Measurements from ENCODE around the gene FAM162A. TPM values are rescaled to one million over a fixed set of nuclear protein-coding genes. Genes with fewer than 3 reads are reported as not detected.
A peak's percentile ranks its signal among the peaks of the same experiment; 100 is the strongest.

FAM162A gene
- total RNA-seq, 1 donor from 2014 or later = 65.1 TPM

DNA sequence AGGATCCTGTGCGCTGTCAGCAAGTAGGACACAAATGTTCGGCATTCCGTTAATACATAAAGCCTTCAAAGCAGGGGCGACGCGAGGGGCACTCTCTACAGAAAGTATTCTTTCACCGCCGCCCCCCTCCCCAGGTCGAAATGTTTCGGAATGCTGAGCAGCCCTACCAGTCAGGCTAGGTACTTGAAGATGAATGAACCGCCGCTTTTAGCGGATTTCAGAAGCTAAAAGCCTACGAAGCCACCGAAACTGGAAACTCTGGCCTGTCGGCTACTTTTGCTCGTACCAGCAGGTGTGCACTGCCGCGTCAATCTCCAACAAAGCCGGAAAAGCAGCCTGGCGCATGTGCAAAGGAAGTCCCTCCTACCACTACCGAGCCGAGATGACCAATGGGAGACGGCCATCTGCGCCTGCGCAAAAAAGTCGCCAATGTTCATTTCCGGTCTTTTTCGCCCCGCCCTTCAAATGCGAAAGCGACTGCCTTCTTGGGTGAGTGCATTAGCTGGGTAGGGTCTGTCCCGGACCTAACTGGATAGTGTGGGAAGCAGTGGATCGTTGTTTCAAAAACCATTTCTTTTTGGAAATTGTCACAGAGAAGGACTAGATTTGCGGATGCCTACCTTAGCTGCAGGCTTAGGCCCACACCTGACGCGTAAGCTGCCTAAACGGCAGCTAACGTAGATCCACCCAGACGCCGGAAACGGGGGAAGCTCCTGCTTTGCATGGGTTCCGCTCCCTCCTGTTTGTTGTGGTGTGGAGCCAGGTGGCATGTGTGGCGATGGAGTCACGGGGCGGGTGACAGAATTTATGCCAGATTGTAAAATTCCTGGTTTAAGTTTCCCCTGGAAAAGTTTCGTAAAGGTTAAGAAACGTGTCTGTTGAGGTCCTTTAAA, 32.0 kb downstream of the FAM162A start, which contains the start of gene WDR5B:
Gene WDR5B (minus strand): TSS at position 301 of the 893 bp plus-strand sequence. CDS start 534 bp downstream, outside the sequence.
- peak; percentile 91 for DNase-seq (ENCODE audit: low read depth)
- Histone ChIP-seq H3K79me2 (ENCODE audit: insufficient read depth, low read length) (peaks cover 48% of the 10 kb centered on the region), H4K20me1 (ENCODE audit: insufficient read depth, low read length) (no peaks in the 10 kb centered on the region), H3K27ac (ENCODE audit: low read depth, low read length) (peak within 1 kb of the TSS; percentile 93), H3K9ac (ENCODE audit: low read length) (peak within 1 kb of the TSS; percentile 92), H3K4me1 (ENCODE audit: insufficient read depth, low read length) (peaks cover 11% of the 10 kb centered on the region), H3K27me3 (ENCODE audit: insufficient read depth, low read length) (no peaks in the 10 kb centered on the region), H3K4me2 (ENCODE audit: low read length) (peak within 1 kb of the TSS; percentile 95), H3K9me3 (ENCODE audit: insufficient read depth, low read depth, low read length) (no peaks in the 10 kb centered on the region), H2AFZ (ENCODE audit: low read depth, low read length) (peak within 1 kb of the TSS; percentile 81), H3K36me3 (ENCODE audit: insufficient read depth, low read length) (no peaks in the 10 kb centered on the region), H3K4me3 (ENCODE audit: insufficient read depth, low read depth, low read length) (peak within 1 kb of the TSS; percentile 85)
- TF ChIP-seq EZH2 (IDR thresholded peaks at IDR 0.05; ENCODE audit: insufficient read depth, low read length) (no peak), CTCF (IDR thresholded peaks at IDR 0.05; ENCODE audit: insufficient read depth, low read depth, low read length) (no peak)
- H3K27ac Mint-ChIP-seq (ENCODE audit: unreplicated experiment) = peak within 1 kb of the TSS; percentile 98
- peak within 1 kb of the TSS; percentile 91 for H3K4me3 Mint-ChIP-seq (ENCODE audit: unreplicated experiment)
- H3K9me3 Mint-ChIP-seq (ENCODE audit: unreplicated experiment) = no peaks in the 10 kb centered on the region
- no peaks in the 10 kb centered on the region for H3K27me3 Mint-ChIP-seq (ENCODE audit: low read depth, unreplicated experiment)
- FAIRE-seq = peak; percentile 93
- no peaks in the 10 kb centered on the region for H3K36me3 Mint-ChIP-seq (ENCODE audit: low read depth, unreplicated experiment)
- H3K4me1 Mint-ChIP-seq (ENCODE audit: low read depth, unreplicated experiment) = peaks cover 18% of the 10 kb centered on the region

DNA sequence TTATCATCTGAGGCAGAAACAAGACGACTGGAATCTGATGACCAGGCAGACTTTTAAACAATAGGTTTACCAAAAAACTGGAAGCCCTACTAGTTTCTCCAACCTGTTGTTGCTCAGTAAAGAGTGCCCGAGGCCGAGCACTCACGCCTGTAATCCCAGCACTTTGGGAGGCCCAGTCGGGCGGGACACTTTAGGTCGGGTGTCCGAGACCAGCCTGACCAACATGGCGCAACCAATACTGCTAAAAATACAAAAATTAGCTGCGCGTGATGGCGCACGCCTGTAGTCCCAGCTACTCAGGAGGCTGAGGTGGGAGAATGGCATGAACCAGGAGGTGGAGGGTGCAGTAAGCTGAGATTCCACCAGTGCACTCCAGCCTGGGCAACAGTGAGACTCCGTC, 33.0 kb downstream of the FAM162A start:
- no peak for DNase-seq (ENCODE audit: low read depth)
- no peak for FAIRE-seq
- H3K9ac ChIP-seq (ENCODE audit: low read length) = peak overlapping the region; percentile 92
- H3K27ac ChIP-seq (ENCODE audit: low read depth, low read length) = peak overlapping the region; percentile 93
- peak overlapping the region; percentile 85 for H3K4me3 ChIP-seq (ENCODE audit: insufficient read depth, low read depth, low read length)
- peak overlapping the region; percentile 98 for H3K27ac Mint-ChIP-seq (ENCODE audit: unreplicated experiment)
- H3K4me1 ChIP-seq (ENCODE audit: insufficient read depth, low read length) = peaks cover 11% of the 10 kb centered on the region
- H3K36me3 Mint-ChIP-seq (ENCODE audit: low read depth, unreplicated experiment) = no peaks in the 10 kb centered on the region
- H3K4me1 Mint-ChIP-seq (ENCODE audit: low read depth, unreplicated experiment) = peaks cover 16% of the 10 kb centered on the region
- H2AFZ ChIP-seq (ENCODE audit: low read depth, low read length) = no peak overlapping the region
- H3K4me2 ChIP-seq (ENCODE audit: low read length) = peak overlapping the region; percentile 95
- H4K20me1 ChIP-seq (ENCODE audit: insufficient read depth, low read length) = no peaks in the 10 kb centered on the region
- H3K4me3 Mint-ChIP-seq (ENCODE audit: unreplicated experiment) = peak overlapping the region; percentile 91
- no peaks in the 10 kb centered on the region for H3K36me3 ChIP-seq (ENCODE audit: insufficient read depth, low read length)
- no peaks in the 10 kb centered on the region for H3K9me3 Mint-ChIP-seq (ENCODE audit: unreplicated experiment)
- TF ChIP-seq EZH2 (IDR thresholded peaks at IDR 0.05; ENCODE audit: insufficient read depth, low read length) (no peak), CTCF (IDR thresholded peaks at IDR 0.05; ENCODE audit: insufficient read depth, low read depth, low read length) (no peak)
- peaks cover 50% of the 10 kb centered on the region for H3K79me2 ChIP-seq (ENCODE audit: insufficient read depth, low read length)
- no peaks in the 10 kb centered on the region for H3K27me3 Mint-ChIP-seq (ENCODE audit: low read depth, unreplicated experiment)
- H3K27me3 ChIP-seq (ENCODE audit: insufficient read depth, low read length) = no peaks in the 10 kb centered on the region
- no peaks in the 10 kb centered on the region for H3K9me3 ChIP-seq (ENCODE audit: insufficient read depth, low read depth, low read length)

DNA sequence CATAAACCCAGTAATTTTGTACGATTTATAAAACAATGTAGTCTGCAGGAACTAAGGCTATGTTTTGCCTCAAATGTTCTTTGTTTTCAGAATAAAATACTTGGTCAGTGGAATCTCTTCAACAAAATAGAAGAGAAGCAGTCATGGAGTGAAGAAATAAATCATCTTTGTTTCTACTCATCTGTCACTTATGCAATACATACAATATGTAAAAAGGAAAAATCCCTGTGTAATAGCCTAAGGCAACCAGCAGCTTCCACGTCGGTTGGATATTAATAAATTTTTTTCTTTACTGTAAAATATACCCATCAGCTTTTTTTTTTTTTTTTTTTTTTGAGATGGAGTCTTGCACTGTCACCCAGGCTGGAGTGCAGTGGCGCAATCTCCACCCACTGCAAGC, 37.1 kb downstream of the FAM162A start:
- Histone ChIP-seq H3K79me2 (ENCODE audit: insufficient read depth, low read length) (peaks cover 32% of the 10 kb centered on the region), H3K9me3 (ENCODE audit: insufficient read depth, low read depth, low read length) (no peaks in the 10 kb centered on the region), H3K4me2 (ENCODE audit: low read length) (no peak overlapping the region), H3K27ac (ENCODE audit: low read depth, low read length) (no peak overlapping the region), H3K4me1 (ENCODE audit: insufficient read depth, low read length) (no peaks in the 10 kb centered on the region), H2AFZ (ENCODE audit: low read depth, low read length) (no peak overlapping the region), H4K20me1 (ENCODE audit: insufficient read depth, low read length) (peaks cover 5% of the 10 kb centered on the region), H3K9ac (ENCODE audit: low read length) (no peak overlapping the region), H3K4me3 (ENCODE audit: insufficient read depth, low read depth, low read length) (no peak overlapping the region), H3K36me3 (ENCODE audit: insufficient read depth, low read length) (peaks cover 21% of the 10 kb centered on the region), H3K27me3 (ENCODE audit: insufficient read depth, low read length) (no peaks in the 10 kb centered on the region)
- no peak for FAIRE-seq
- TF ChIP-seq EZH2 (IDR thresholded peaks at IDR 0.05; ENCODE audit: insufficient read depth, low read length) (no peak), CTCF (IDR thresholded peaks at IDR 0.05; ENCODE audit: insufficient read depth, low read depth, low read length) (no peak)
- H3K9me3 Mint-ChIP-seq (ENCODE audit: unreplicated experiment) = no peaks in the 10 kb centered on the region
- no peaks in the 10 kb centered on the region for H3K4me1 Mint-ChIP-seq (ENCODE audit: low read depth, unreplicated experiment)
- no peak for DNase-seq (ENCODE audit: low read depth)
- H3K4me3 Mint-ChIP-seq (ENCODE audit: unreplicated experiment) = no peak overlapping the region
- peaks cover 5% of the 10 kb centered on the region for H3K36me3 Mint-ChIP-seq (ENCODE audit: low read depth, unreplicated experiment)
- no peak overlapping the region for H3K27ac Mint-ChIP-seq (ENCODE audit: unreplicated experiment)
- no peaks in the 10 kb centered on the region for H3K27me3 Mint-ChIP-seq (ENCODE audit: low read depth, unreplicated experiment)

All from astrocyte (in vitro differentiated cells and primary cell).